Neural cell (in vitro differentiated cells): ENCODE measurements around the gene LDLRAD2. TPM values are rescaled to one million over a fixed set of nuclear protein-coding genes. Genes with fewer than 3 reads are reported as not detected.

Experiments
- H2AFZ ChIP-seq: fragments of 200-600, 300-800 bp; sonication (generic), shearing (Covaris generic); 2 replicates; pipeline ENCODE4 v1.6.0; 2014; ENCODE audit warnings: low read depth, mild to moderate bottlenecking, antibody characterized with exemption, low read length, moderate library complexity
- H3F3A ChIP-seq: fragments of 200-600 bp; shearing (Covaris generic); 2 replicates; pipeline ENCODE4 v1.6.1; 2016; ENCODE audit warnings: mild to moderate bottlenecking, moderate library complexity, mixed read lengths, antibody characterized with exemption, low read length; ENCODE audit not compliant: insufficient read depth, poor library complexity, severe bottlenecking
- H3K27ac ChIP-seq: fragments of 200-600, 300-800 bp; sonication (generic), shearing (Covaris generic); 2 replicates; pipeline ENCODE4 v1.5.1; 2014; ENCODE audit warnings: mild to moderate bottlenecking, low read length, moderate library complexity
- H3K27me3 ChIP-seq: fragments of 300-800, 200-600 bp; sonication (generic), shearing (Covaris generic); 2 replicates; pipeline ENCODE4 v1.6.0; 2014; ENCODE audit warnings: mild to moderate bottlenecking, low read depth, low read length, moderate library complexity; ENCODE audit not compliant: insufficient read depth
- H3K36me3 ChIP-seq: fragments of 300-800, 200-600 bp; sonication (generic), shearing (Covaris generic); 2 replicates; pipeline ENCODE4 v1.5.1; 2014; ENCODE audit warnings: mild to moderate bottlenecking, antibody characterized with exemption, low read length, moderate library complexity; ENCODE audit not compliant: insufficient read depth
- H3K4me2 ChIP-seq: fragments of 300-800, 200-600 bp; sonication (generic), shearing (Covaris generic); 2 replicates; pipeline ENCODE4 v1.6.0; 2014; ENCODE audit warnings: mild to moderate bottlenecking, low read length
- H3K4me3 ChIP-seq: fragments of 300-800, 200-600 bp; sonication (generic), shearing (Covaris generic); 2 replicates; pipeline ENCODE4 v1.5.1; 2014; ENCODE audit warnings: mild to moderate bottlenecking, low read length, moderate library complexity
- H3K79me2 ChIP-seq: fragments of 200-600 bp; shearing (Covaris generic); replicated peaks from 2 replicates; pipeline ENCODE4 v1.6.0; 2014; ENCODE audit warnings: mild to moderate bottlenecking, low read length, moderate library complexity; ENCODE audit not compliant: insufficient read depth
- H3K9ac ChIP-seq: fragments of 300-800, 200-600 bp; sonication (generic), shearing (Covaris generic); 2 replicates; pipeline ENCODE4 v1.6.1; 2016; ENCODE audit warnings: mild to moderate bottlenecking, low read length, mixed read lengths
- H3K9me2 ChIP-seq: fragments of 200-600 bp; shearing (Covaris generic); 2 replicates; pipeline ENCODE4 v1.6.1; 2016; ENCODE audit warnings: mild to moderate bottlenecking, low read length, mixed read lengths; ENCODE audit not compliant: insufficient read depth
- H3K9me3 ChIP-seq: fragments of 200-600, 300-800 bp; sonication (generic), shearing (Covaris generic); 2 replicates; pipeline ENCODE4 v1.6.1; 2016; ENCODE audit warnings: mild to moderate bottlenecking, mixed run types, low read length, moderate library complexity, mixed read lengths
- H4K20me1 ChIP-seq: fragments of 200-600 bp; shearing (Covaris generic); 2 replicates; pipeline ENCODE4 v1.6.1; 2016; ENCODE audit warnings: mild to moderate bottlenecking, mixed run types; ENCODE audit not compliant: insufficient read depth
- EZH2 ChIP-seq: fragments of 200-600, 300-800 bp; shearing (Covaris generic), sonication (generic); IDR thresholded peaks from 2 replicates; pipeline ENCODE4 v1.6.1; 2014; ENCODE audit warnings: antibody characterized with exemption, low read length, borderline replicate concordance, mild to moderate bottlenecking; ENCODE audit not compliant: insufficient read depth, poor library complexity, severe bottlenecking
- MXI1 ChIP-seq: fragments of 450-650 bp; conservative IDR thresholded peaks from 2 replicates; pipeline ENCODE4 v1.6.1; 2014; ENCODE audit warnings: antibody characterized with exemption, mild to moderate bottlenecking; ENCODE audit not compliant: poor library complexity, severe bottlenecking
- POLR2AphosphoS5 ChIP-seq: IDR thresholded peaks from 2 replicates; pipeline ENCODE4 v1.6.1; 2012
- RAD21 ChIP-seq: fragments of 450-650 bp; conservative IDR thresholded peaks from 2 replicates; pipeline ENCODE4 v1.6.1; 2014; ENCODE audit warnings: antibody characterized with exemption, mild to moderate bottlenecking, moderate library complexity
- SMC3 ChIP-seq: fragments of 450-650 bp; conservative IDR thresholded peaks from 2 replicates; pipeline ENCODE4 v1.6.1; 2014; ENCODE audit warnings: antibody characterized with exemption, mild to moderate bottlenecking, moderate library complexity; ENCODE audit not compliant: poor library complexity
- TAF1 ChIP-seq: IDR thresholded peaks from 2 replicates; pipeline ENCODE4 v1.6.1; 2012; ENCODE audit warnings: low read depth
- polyA plus RNA-seq: library from polyadenylated mRNA; depleted of rRNA; stranded (reverse); fragments of >200 nt; gene quantifications from 2 replicates; pipeline ENCODE4 v1.2.3, GENCODE V29; 2014
- TF ChIP-seq, protein P1 (sequence below): fragments of 450-650 bp; IDR thresholded peaks from 2 replicates; pipeline ENCODE4 v1.5.1; 2014; ENCODE audit warnings: antibody characterized with exemption, mild to moderate bottlenecking, moderate library complexity; ENCODE audit not compliant: poor library complexity, severe bottlenecking
- TF ChIP-seq, protein P2 (sequence below): IDR thresholded peaks from 2 replicates; pipeline ENCODE4 v1.6.1; 2012; ENCODE audit warnings: borderline replicate concordance

The LDLRAD2 gene
- polyA plus RNA-seq, 1 donor from 2014 or later = not detected

DNA sequence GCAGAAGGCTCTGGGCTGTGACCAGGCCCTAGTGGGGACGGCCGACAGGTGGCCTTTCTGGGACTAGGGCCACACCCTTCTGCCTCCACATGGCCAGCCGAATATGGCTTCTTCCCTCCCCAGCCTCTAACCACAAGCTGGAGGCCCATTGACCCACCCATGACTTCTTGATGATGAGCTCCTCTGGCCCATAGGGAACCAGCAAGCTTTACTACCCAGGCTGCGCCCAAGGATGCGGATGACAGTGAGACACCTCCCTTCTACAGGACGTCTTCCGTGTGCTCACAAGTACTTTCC is 41.0 kb downstream of the LDLRAD2 start:
- Histone ChIP-seq H4K20me1 (no peaks in the 10 kb centered on the region), H3K9me2 (no peaks in the 10 kb centered on the region), H3K79me2 (no peaks in the 10 kb centered on the region), H3K27ac (no peak overlapping the region), H3K4me2 (no peak overlapping the region), H3K9me3 (no peaks in the 10 kb centered on the region), H3K36me3 (no peaks in the 10 kb centered on the region), H3K9ac (no peak overlapping the region), H2AFZ (no peak overlapping the region), H3F3A (no peaks in the 10 kb centered on the region), H3K27me3 (no peaks in the 10 kb centered on the region), H3K4me3 (no peak overlapping the region)
- TF ChIP-seq, protein P1, sequence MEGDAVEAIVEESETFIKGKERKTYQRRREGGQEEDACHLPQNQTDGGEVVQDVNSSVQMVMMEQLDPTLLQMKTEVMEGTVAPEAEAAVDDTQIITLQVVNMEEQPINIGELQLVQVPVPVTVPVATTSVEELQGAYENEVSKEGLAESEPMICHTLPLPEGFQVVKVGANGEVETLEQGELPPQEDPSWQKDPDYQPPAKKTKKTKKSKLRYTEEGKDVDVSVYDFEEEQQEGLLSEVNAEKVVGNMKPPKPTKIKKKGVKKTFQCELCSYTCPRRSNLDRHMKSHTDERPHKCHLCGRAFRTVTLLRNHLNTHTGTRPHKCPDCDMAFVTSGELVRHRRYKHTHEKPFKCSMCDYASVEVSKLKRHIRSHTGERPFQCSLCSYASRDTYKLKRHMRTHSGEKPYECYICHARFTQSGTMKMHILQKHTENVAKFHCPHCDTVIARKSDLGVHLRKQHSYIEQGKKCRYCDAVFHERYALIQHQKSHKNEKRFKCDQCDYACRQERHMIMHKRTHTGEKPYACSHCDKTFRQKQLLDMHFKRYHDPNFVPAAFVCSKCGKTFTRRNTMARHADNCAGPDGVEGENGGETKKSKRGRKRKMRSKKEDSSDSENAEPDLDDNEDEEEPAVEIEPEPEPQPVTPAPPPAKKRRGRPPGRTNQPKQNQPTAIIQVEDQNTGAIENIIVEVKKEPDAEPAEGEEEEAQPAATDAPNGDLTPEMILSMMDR = no peak
- TF ChIP-seq, protein P2, sequence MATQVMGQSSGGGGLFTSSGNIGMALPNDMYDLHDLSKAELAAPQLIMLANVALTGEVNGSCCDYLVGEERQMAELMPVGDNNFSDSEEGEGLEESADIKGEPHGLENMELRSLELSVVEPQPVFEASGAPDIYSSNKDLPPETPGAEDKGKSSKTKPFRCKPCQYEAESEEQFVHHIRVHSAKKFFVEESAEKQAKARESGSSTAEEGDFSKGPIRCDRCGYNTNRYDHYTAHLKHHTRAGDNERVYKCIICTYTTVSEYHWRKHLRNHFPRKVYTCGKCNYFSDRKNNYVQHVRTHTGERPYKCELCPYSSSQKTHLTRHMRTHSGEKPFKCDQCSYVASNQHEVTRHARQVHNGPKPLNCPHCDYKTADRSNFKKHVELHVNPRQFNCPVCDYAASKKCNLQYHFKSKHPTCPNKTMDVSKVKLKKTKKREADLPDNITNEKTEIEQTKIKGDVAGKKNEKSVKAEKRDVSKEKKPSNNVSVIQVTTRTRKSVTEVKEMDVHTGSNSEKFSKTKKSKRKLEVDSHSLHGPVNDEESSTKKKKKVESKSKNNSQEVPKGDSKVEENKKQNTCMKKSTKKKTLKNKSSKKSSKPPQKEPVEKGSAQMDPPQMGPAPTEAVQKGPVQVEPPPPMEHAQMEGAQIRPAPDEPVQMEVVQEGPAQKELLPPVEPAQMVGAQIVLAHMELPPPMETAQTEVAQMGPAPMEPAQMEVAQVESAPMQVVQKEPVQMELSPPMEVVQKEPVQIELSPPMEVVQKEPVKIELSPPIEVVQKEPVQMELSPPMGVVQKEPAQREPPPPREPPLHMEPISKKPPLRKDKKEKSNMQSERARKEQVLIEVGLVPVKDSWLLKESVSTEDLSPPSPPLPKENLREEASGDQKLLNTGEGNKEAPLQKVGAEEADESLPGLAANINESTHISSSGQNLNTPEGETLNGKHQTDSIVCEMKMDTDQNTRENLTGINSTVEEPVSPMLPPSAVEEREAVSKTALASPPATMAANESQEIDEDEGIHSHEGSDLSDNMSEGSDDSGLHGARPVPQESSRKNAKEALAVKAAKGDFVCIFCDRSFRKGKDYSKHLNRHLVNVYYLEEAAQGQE = no peak
- TF ChIP-seq SMC3 = no peak
- TF ChIP-seq TAF1 = no peak
- no peak for TF ChIP-seq RAD21
- TF ChIP-seq MXI1 = no peak

DNA sequence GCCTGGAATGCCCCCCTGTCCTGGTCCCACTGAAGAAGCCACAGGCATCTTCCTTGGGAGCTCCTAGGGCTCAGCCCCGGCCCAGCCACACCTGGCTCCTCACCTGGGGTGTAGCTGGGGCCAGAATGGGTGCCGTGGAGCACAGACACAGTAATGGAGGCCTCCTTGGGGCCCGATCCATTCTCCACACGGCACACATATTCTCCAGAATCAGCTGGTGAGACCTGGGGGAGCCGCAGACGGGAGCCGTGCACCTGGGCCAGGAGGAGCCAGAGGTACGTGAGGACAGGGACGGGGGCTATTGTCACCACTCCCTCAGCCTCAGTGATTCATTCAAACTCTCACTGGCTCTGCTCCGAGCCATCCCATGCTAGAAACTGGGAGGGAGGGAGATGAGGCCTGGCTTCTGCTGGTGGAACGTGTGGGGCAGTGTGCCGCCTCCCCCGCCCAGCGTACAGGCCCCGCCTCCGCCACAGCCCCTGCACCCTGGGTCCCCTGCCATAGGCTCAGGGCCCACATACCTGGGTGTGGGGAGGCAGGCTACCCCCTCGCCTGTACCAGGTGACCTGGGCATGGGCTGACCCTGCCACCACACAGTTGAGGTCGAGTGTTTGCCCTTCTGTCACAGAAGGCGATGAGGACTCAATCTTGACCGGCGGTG is 42.2 kb downstream of the LDLRAD2 start:
- no peaks in the 10 kb centered on the region for H3K27me3 ChIP-seq
- no peaks in the 10 kb centered on the region for H3K9me2 ChIP-seq
- no peak overlapping the region for H3K27ac ChIP-seq
- H3K36me3 ChIP-seq = no peaks in the 10 kb centered on the region
- no peaks in the 10 kb centered on the region for H3K9me3 ChIP-seq
- H4K20me1 ChIP-seq = no peaks in the 10 kb centered on the region
- H3K79me2 ChIP-seq = no peaks in the 10 kb centered on the region
- TF ChIP-seq RAD21 = no peak
- TF ChIP-seq MXI1 = no peak
- no peak for TF ChIP-seq EZH2
- H3K9ac ChIP-seq = no peak overlapping the region
- H2AFZ ChIP-seq = no peak overlapping the region
- H3F3A ChIP-seq = no peaks in the 10 kb centered on the region
- H3K4me2 ChIP-seq = no peak overlapping the region
- H3K4me3 ChIP-seq = no peak overlapping the region

DNA sequence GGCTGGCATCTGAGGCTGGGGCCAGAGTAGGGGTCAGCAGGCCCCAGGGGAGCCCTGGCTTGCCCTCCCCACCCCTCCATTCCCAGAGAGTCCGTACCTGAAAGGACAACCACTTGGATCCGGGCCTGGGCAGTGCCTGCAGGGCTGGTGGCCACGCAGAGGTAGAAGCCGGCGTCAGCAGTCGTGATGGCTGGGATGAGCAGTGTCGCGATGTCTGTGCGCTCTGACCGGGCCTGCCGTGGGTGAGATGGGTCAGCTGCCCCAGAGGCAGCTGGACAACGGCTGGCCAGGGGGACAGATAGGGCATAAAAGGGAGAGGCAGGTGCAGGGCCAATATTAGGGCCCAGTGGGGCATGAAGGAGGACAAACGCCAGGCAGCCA is 42.7 kb downstream of the LDLRAD2 start:
- Histone ChIP-seq H3K36me3 (no peaks in the 10 kb centered on the region), H3K79me2 (no peaks in the 10 kb centered on the region), H3K9me3 (no peaks in the 10 kb centered on the region), H3F3A (no peaks in the 10 kb centered on the region), H3K9me2 (no peaks in the 10 kb centered on the region), H3K4me2 (no peak overlapping the region), H4K20me1 (no peaks in the 10 kb centered on the region), H3K27me3 (no peaks in the 10 kb centered on the region), H3K27ac (no peak overlapping the region), H3K9ac (no peak overlapping the region), H2AFZ (no peak overlapping the region), H3K4me3 (no peak overlapping the region)
- TF ChIP-seq SMC3 (no peak), EZH2 (no peak), MXI1 (no peak), POLR2AphosphoS5 (no peak), RAD21 (no peak), TAF1 (no peak)
- TF ChIP-seq, protein P2 = no peak
- TF ChIP-seq, protein P1 = no peak
